ENCODE data around the gene PRPF40B.

PRPF40B gene

GRCh38 chr12:49689785-49690184 is 66.4 kb downstream of the PRPF40B start:
- no peak for DNase-seq

GRCh38 chr12:49692851-49693250 is 69.5 kb downstream of the PRPF40B start:
- no peak for DNase-seq

GRCh38 chr12:49693931-49694444 is 70.6 kb downstream of the PRPF40B start:
- peak; percentile 65 for DNase-seq
